Measurements from ENCODE around the gene RPL9.
"Not testable (repeated sequence)": the region's sequence is repeated elsewhere in the genome, so short reads cannot be mapped to it uniquely, and the experiment has no call there.

RPL9 gene
- total RNA-seq, result 654 to 899 (median 799) reads per million in 3 experiments

- peak; percentile 94 for DNase-seq
These were observed at the start of gene RPL9, which contains the start of gene LIAS for GRCh38 chr4:39458505-39459300. TSS of gene RPL9 (minus strand) at chr4:39458922. CDS start at chr4:39458439, 483 bp downstream. TSS of gene LIAS (plus strand) at chr4:39459056. CDS start at chr4:39459118, 62 bp downstream.

GRCh38 chr4:39505581-39505980 lies 46.9 kb upstream of the RPL9 start:
- DNase-seq, result no peak

GRCh38 chr4:39504538-39504937 lies 45.8 kb upstream of the RPL9 start:
- DNase-seq, result no peak

GRCh38 chr4:39502664-39503035 lies 43.9 kb upstream of the RPL9 start:
- DNase-seq, result not testable (repeated sequence)

- no peak for DNase-seq
These were observed 43.4 kb upstream of the RPL9 start for GRCh38 chr4:39502019-39502663.

- no peak for DNase-seq
These were observed 40.0 kb upstream of the RPL9 start for GRCh38 chr4:39498727-39499020.

GRCh38 chr4:39497909-39498726 lies 39.4 kb upstream of the RPL9 start:
- DNase-seq, result no peak

- no peak for DNase-seq
These were observed 36.9 kb upstream of the RPL9 start for GRCh38 chr4:39495446-39496213.

- no peak for DNase-seq
These were observed 35.6 kb upstream of the RPL9 start for GRCh38 chr4:39494354-39494753.

GRCh38 chr4:39490322-39490721 lies 31.6 kb upstream of the RPL9 start:
- DNase-seq, result no peak

- no peak for DNase-seq
These were observed 27.6 kb upstream of the RPL9 start for GRCh38 chr4:39486221-39486804.

GRCh38 chr4:39484582-39485272 lies 26.0 kb upstream of the RPL9 start:
- no peak for DNase-seq

GRCh38 chr4:39480902-39481695 lies 22.4 kb upstream of the RPL9 start:
- no peak for DNase-seq

- DNase-seq, result no peak
These were observed 21.5 kb upstream of the RPL9 start for GRCh38 chr4:39480251-39480650.

GRCh38 chr4:39476187-39476895 lies 17.6 kb upstream of the RPL9 start:
- DNase-seq, result no peak

- DNase-seq, result no peak
These were observed 13.7 kb upstream of the RPL9 start for GRCh38 chr4:39472396-39472795.

- no peak for DNase-seq
These were observed 11.7 kb upstream of the RPL9 start for GRCh38 chr4:39470402-39470801.

- DNase-seq, result peak; percentile 48
These were observed 10.8 kb upstream of the RPL9 start for GRCh38 chr4:39469429-39470077.

- DNase-seq, result no peak
These were observed 8.7 kb upstream of the RPL9 start for GRCh38 chr4:39467464-39467863.

GRCh38 chr4:39466747-39467146 lies 8.0 kb upstream of the RPL9 start:
- DNase-seq, result no peak
